HCT116 (cell line): ENCODE results near the gene RAD51C. TPM values are rescaled to one million over a fixed set of nuclear protein-coding genes. Genes with fewer than 3 reads are reported as not detected.
"Not testable (repeated sequence)": the region's sequence is repeated elsewhere in the genome, so short reads cannot be mapped to it uniquely, and the experiment has no call there.

Experiments
- ATAC-seq: fragments of 200-7000 bp; cut with Tn5 transposase; 2 replicates; pipeline ENCODE4 v1.9.1; 2020; ENCODE audit warnings: mild to moderate bottlenecking, moderate library complexity
- BruUV-seq: library from RNA; stranded (reverse); fragments of 400-500 nt; replicated peaks from 2 replicates; lab custom pipeline; 2021; lab: Mats Ljungman, UMichigan
- CTCF ChIA-PET: fragments of 300-600 bp; sonication (Branson Sonifier 250); formaldehyde crosslinking; loops from one replicate; lab custom pipeline; 2021; ENCODE audit warnings: antibody characterized with exemption; lab: Charles Lee
- POLR2A ChIA-PET: fragments of 300-600, 350-600 bp; sonication (Branson Sonifier 250); formaldehyde crosslinking; loops from one replicate; lab custom pipeline; 2021; ENCODE audit warnings: antibody characterized with exemption; lab: Charles Lee
- RAD21 ChIA-PET, 2 experiments: fragments of 300-600 bp; sonication (Branson Sonifier 250); formaldehyde crosslinking; loops; one replicate each; lab custom pipeline; 2023; ENCODE audit warnings: low total read pairs in 2 of 2; ENCODE audit not compliant: uncharacterized antibody in 2 of 2, unreplicated experiment in 2 of 2, low non-redundant PET in 1 of 2; lab: Charles Lee
- DNase-seq: peaks from one replicate; pipeline ENCODE4 v3.0.0-alpha.2; 2010; ENCODE audit warnings: low read depth, low spot score
- H2AFZ ChIP-seq: fragments of 200-600 bp; shearing (Covaris generic), sonication (generic); 2 replicates; pipeline ENCODE4 v1.6.1; 2017; ENCODE audit warnings: low read depth, mixed run types, mixed read lengths, antibody characterized with exemption, low read length; ENCODE audit not compliant: poor library complexity, severe bottlenecking
- H3K27ac ChIP-seq: 2 replicates; pipeline ENCODE4 v1.5.1; 2012; ENCODE audit warnings: low read depth, low read length
- H3K27me3 ChIP-seq: fragments of 200-600 bp; sonication (generic); 2 replicates; pipeline ENCODE4 v1.6.1; 2016; ENCODE audit warnings: mixed run types, low read length, mixed read lengths; ENCODE audit not compliant: insufficient read depth
- H3K36me3 ChIP-seq, 2 experiments: fragments of 200-500 bp in 1 of 2; fragments of 200-600 bp in 1 of 2; sonication (Bioruptor generic) in 1 of 2; sonication (generic) in 1 of 2; 2 replicates each; pipeline versions ENCODE4 v1.5.1 to v1.6.1; 2014 to 2016; ENCODE audit warnings: low read length in 2 of 2, inconsistent platforms in 1 of 2, mixed read lengths in 1 of 2, mixed run types in 1 of 2; ENCODE audit not compliant: insufficient read depth in 2 of 2, control insufficient read depth in 1 of 2
- H3K4me1 ChIP-seq, 2 experiments: fragments of 200-600 bp in 1 of 2; sonication (generic) in 1 of 2; 2 replicates each; pipeline versions ENCODE4 v1.5.1 to v1.6.1; 2012 to 2017; ENCODE audit warnings: low read length in 2 of 2, inconsistent platforms in 1 of 2, mild to moderate bottlenecking in 1 of 2, mixed read lengths in 1 of 2, mixed run types in 1 of 2, moderate library complexity in 1 of 2; ENCODE audit not compliant: insufficient read depth in 2 of 2, control insufficient read depth in 1 of 2
- H3K4me2 ChIP-seq: fragments of 200-600 bp; sonication (generic); 2 replicates; pipeline ENCODE4 v1.6.1; 2017; ENCODE audit warnings: mixed run types, low read length, mixed read lengths
- H3K4me3 ChIP-seq, 2 experiments: fragments of 200-600 bp in 1 of 2; sonication (generic) in 1 of 2; replicated peaks in 1 of 2; 2 replicates each; pipeline ENCODE4 v1.5.1; 2011 to 2016; ENCODE audit warnings: low read length in 2 of 2, control low read depth in 1 of 2, low read depth in 1 of 2, mild to moderate bottlenecking in 1 of 2, mixed read lengths in 1 of 2, mixed run types in 1 of 2
- H3K79me2 ChIP-seq: fragments of 200-600 bp; sonication (generic); 2 replicates; pipeline ENCODE4 v1.6.1; 2017; ENCODE audit warnings: mild to moderate bottlenecking, mixed run types, low read length, moderate library complexity, mixed read lengths; ENCODE audit not compliant: insufficient read depth
- H3K9ac ChIP-seq: fragments of 200-600 bp; sonication (generic); 2 replicates; pipeline ENCODE4 v1.6.1; 2016; ENCODE audit warnings: low read length, mixed read lengths
- H3K9me2 ChIP-seq: fragments of 200-600 bp; sonication (generic), shearing (Covaris generic); 2 replicates; pipeline ENCODE4 v1.6.1; 2017; ENCODE audit warnings: mixed run types, mild to moderate bottlenecking, moderate library complexity; ENCODE audit not compliant: insufficient read depth
- H3K9me3 ChIP-seq, 2 experiments: fragments of 200-500 bp in 1 of 2; fragments of 200-600 bp in 1 of 2; sonication (Bioruptor generic) in 1 of 2; sonication (generic) in 1 of 2; 2 replicates each; pipeline ENCODE4 v1.6.1; 2014 to 2017; ENCODE audit warnings: low read length in 2 of 2, mixed read lengths in 2 of 2, inconsistent platforms in 1 of 2, low read depth in 1 of 2, mild to moderate bottlenecking in 1 of 2, mixed run types in 1 of 2, moderate library complexity in 1 of 2; ENCODE audit not compliant: control insufficient read depth in 1 of 2, insufficient read depth in 1 of 2
- H4K20me1 ChIP-seq: fragments of 200-600 bp; sonication (generic), shearing (Covaris generic); 2 replicates; pipeline ENCODE4 v1.6.1; 2017; ENCODE audit warnings: mixed run types, mild to moderate bottlenecking, moderate library complexity; ENCODE audit not compliant: insufficient read depth
- CEBPB ChIP-seq: IDR thresholded peaks from 2 replicates; pipeline ENCODE4 v1.6.1; 2012; ENCODE audit warnings: low read depth
- EGR1 ChIP-seq: IDR thresholded peaks from 2 replicates; pipeline ENCODE4 v1.6.1; 2012; ENCODE audit warnings: low read depth
- EZH2 ChIP-seq: fragments of 200-600 bp; sonication (generic); IDR thresholded peaks from 2 replicates; pipeline ENCODE4 v1.6.1; 2017; ENCODE audit warnings: antibody characterized with exemption, mixed run types
- EZH2phosphoT487 ChIP-seq: fragments of 200-600 bp; IDR thresholded peaks from 2 replicates; pipeline ENCODE4 v1.6.1; 2018; ENCODE audit warnings: antibody characterized with exemption, borderline replicate concordance
- FOSL1 ChIP-seq: IDR thresholded peaks from 2 replicates; pipeline ENCODE4 v1.6.1; 2012; ENCODE audit warnings: low read depth
- JUND ChIP-seq: IDR thresholded peaks from 2 replicates; pipeline ENCODE4 v1.6.1; 2012
- MAX ChIP-seq: IDR thresholded peaks from 2 replicates; pipeline ENCODE4 v1.6.1; 2012
- POLR2A ChIP-seq: IDR thresholded peaks from 2 replicates; pipeline ENCODE4 v1.7.0; 2011; ENCODE audit warnings: borderline replicate concordance; ENCODE audit not compliant: insufficient read depth, insufficient read length; ENCODE audit errors: extremely low read depth
- POLR2AphosphoS5 ChIP-seq: IDR thresholded peaks from 2 replicates; pipeline ENCODE4 v1.6.1; 2011; ENCODE audit warnings: mild to moderate bottlenecking, low read depth, low read length, moderate library complexity
- RAD21 ChIP-seq: IDR thresholded peaks from 2 replicates; pipeline ENCODE4 v1.6.1; 2012; ENCODE audit warnings: low read depth, mild to moderate bottlenecking
- SIN3A ChIP-seq: IDR thresholded peaks from 2 replicates; pipeline ENCODE4 v1.6.1; 2012; ENCODE audit warnings: low read depth
- SRF ChIP-seq: IDR thresholded peaks from 2 replicates; pipeline ENCODE4 v1.6.1; 2012; ENCODE audit warnings: low read depth
- TCF7L2 ChIP-seq: IDR thresholded peaks from 2 replicates; pipeline ENCODE4 v1.7.0; 2011; ENCODE audit warnings: borderline replicate concordance, inconsistent platforms; ENCODE audit not compliant: insufficient read depth, insufficient read length; ENCODE audit errors: extremely low read depth
- ZBTB33 ChIP-seq: IDR thresholded peaks from 2 replicates; pipeline ENCODE4 v1.6.1; 2011; ENCODE audit warnings: mild to moderate bottlenecking, low read length, moderate library complexity; ENCODE audit not compliant: insufficient replicate concordance; ENCODE audit errors: extremely low read depth
- ZFX ChIP-seq: fragments of 450-650 bp; IDR thresholded peaks from 2 replicates; pipeline ENCODE4 v1.6.1; 2017
- intact Hi-C: fragments of 100-400 bp; cut with micrococcal nuclease; formaldehyde crosslinking; loops from 2 replicates; pipeline ENCODE4 v1.10.0; 2022
- total RNA-seq: library from RNA; stranded (reverse); gene quantifications from one replicate; pipeline ENCODE4 v1.2.1, GENCODE V29; 2021; ENCODE audit not compliant: unreplicated experiment
- TF ChIP-seq, protein P1 (sequence below), 3 experiments: fragments of 200-600 bp in 1 of 3; sonication (generic) in 1 of 3; IDR thresholded peaks in 2 of 3; conservative IDR thresholded peaks in 1 of 3; 2 replicates each; pipeline ENCODE4 v1.5.1; 2012 to 2017; ENCODE audit warnings: low read depth in 2 of 3, low read length in 2 of 3, antibody characterized with exemption in 1 of 3, borderline replicate concordance in 1 of 3, control low read depth in 1 of 3, mild to moderate bottlenecking in 1 of 3, mixed read lengths in 1 of 3, mixed run types in 1 of 3, moderate library complexity in 1 of 3; ENCODE audit not compliant: insufficient read depth in 1 of 3
- TF ChIP-seq, protein P2 (sequence below): IDR thresholded peaks from 2 replicates; pipeline ENCODE4 v1.6.1; 2012

The RAD51C gene
- total RNA-seq, 1 experiment from 2014 or later, result 94.9 TPM

DNA sequence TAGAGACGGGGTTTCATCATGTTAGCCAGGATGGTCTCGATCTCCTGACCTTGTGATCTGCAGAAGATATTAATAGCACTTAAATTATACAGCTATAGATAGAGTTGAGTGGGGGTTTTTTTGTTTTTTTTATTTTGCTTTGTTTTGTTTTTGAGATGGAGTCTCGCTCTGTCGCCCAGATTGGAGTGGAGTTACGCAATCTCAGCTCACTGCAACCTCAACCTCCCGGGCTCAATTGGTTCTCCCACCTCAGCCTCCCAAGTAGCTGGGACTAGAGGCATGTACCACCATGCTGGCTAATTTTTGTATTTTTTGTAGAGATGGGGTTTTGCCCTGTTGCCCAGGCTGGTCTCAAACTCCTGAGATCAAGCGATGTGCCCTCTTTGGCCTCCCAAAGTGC is 2.4 kb upstream of the RAD51C start:
- H3K27me3 ChIP-seq, H3K36me3 ChIP-seq, H3K27ac ChIP-seq, intact Hi-C loops, H3K4me2 ChIP-seq, H3K9me2 ChIP-seq, DNase-seq, H3K9me3 ChIP-seq, BruUV-seq, H2AFZ ChIP-seq, H4K20me1 ChIP-seq, H3K4me3 ChIP-seq, H3K9ac ChIP-seq, RAD21 ChIA-PET, CTCF ChIA-PET, ATAC-seq: not testable (repeated sequence)
- H3K79me2 ChIP-seq, result peaks cover 26% of the 10 kb centered on the region
- peaks cover 13 to 18% of the 10 kb centered on the region in 2 experiments; a peak in 3 of 4 replicates for H3K4me1 ChIP-seq
- POLR2A ChIA-PET, result interaction anchor here (1.7 to 5.7 kb wide), 2 partner anchors 31 to 59 kb away, joined by 3 to 49 read pairs; no protein-coding TSS in a partner anchor

DNA sequence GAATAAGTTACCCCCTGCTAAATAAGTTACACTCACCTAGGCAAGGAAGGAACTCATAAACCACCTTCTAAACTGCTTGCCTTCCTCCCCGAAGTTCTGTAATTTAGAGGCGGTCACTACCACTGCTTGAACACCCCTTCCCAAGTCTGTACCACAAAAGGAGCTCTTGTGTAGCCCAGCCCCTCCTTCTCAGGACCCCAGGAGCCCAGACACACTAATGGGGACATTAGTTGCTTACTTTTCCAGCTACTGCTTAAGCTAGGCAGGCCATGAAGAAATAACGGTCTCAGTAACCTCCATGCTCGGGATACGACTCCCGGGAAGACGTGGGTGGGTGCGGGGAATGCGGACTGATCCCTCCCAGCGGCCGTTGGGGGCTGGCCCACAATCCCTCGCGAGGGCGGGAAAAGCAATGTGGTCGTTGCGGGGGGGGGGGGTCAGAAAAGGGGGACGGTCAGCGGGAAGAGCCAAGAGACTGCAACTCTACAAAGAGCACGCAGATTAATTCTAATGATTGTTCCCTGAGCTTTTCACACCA is 632 bp upstream of the RAD51C start, which contains the start of gene TEX14:
Gene TEX14 (minus strand): TSS at position 345 of the 538 bp plus-strand sequence. CDS start 40,044 bp downstream, outside the sequence.
- peak within 1 kb of the TSS; percentile 32 for H2AFZ ChIP-seq
- CTCF ChIA-PET, result interaction anchor here (0.5 to 0.6 kb wide), 2 partner anchors 30 to 173 kb away, joined by 3 to 5 read pairs; no protein-coding TSS in a partner anchor
- TF ChIP-seq POLR2AphosphoS5 (no peak), MAX (no peak), ZBTB33 (no peak), CEBPB (no peak), RAD21 (no peak), JUND (no peak), FOSL1 (no peak), SIN3A (no peak), POLR2A (no peak), TCF7L2 (no peak), SRF (no peak), EGR1 (no peak), EZH2phosphoT487 (no peak), EZH2 (no peak), ZFX (no peak)
- TF ChIP-seq, protein P1, sequence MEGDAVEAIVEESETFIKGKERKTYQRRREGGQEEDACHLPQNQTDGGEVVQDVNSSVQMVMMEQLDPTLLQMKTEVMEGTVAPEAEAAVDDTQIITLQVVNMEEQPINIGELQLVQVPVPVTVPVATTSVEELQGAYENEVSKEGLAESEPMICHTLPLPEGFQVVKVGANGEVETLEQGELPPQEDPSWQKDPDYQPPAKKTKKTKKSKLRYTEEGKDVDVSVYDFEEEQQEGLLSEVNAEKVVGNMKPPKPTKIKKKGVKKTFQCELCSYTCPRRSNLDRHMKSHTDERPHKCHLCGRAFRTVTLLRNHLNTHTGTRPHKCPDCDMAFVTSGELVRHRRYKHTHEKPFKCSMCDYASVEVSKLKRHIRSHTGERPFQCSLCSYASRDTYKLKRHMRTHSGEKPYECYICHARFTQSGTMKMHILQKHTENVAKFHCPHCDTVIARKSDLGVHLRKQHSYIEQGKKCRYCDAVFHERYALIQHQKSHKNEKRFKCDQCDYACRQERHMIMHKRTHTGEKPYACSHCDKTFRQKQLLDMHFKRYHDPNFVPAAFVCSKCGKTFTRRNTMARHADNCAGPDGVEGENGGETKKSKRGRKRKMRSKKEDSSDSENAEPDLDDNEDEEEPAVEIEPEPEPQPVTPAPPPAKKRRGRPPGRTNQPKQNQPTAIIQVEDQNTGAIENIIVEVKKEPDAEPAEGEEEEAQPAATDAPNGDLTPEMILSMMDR (IDR thresholded peaks at IDR 0.05 in 2 of 3, conservative IDR thresholded peaks at IDR 0.05 in 1 of 3; ENCODE audit: borderline replicate concordance in 1 of 3, insufficient read depth in 1 of 3, low read depth in 2 of 3, low read length in 2 of 3), result no peak
- TF ChIP-seq, protein P2, sequence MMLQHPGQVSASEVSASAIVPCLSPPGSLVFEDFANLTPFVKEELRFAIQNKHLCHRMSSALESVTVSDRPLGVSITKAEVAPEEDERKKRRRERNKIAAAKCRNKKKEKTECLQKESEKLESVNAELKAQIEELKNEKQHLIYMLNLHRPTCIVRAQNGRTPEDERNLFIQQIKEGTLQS, result no peak

More for the DNA sequence above, 632 bp upstream of the RAD51C start, which contains the start of gene TEX14:
- RAD21 ChIA-PET, result no interaction called here
- no TSS peak for BruUV-seq
- no peaks in the 10 kb centered on the region for H4K20me1 ChIP-seq
- peak within 1 kb of the TSS; percentile 59 to 77 for H3K4me3 ChIP-seq
- H3K4me2 ChIP-seq, result peak within 1 kb of the TSS; percentile 88
- peaks cover 39% of the 10 kb centered on the region for H3K79me2 ChIP-seq
- ATAC-seq (peak; percentile 4), DNase-seq (no peak)
- H3K36me3 ChIP-seq, result peaks cover 6 to 11% of the 10 kb centered on the region in 2 experiments; a peak in 3 of 4 replicates
- peaks cover 13 to 18% of the 10 kb centered on the region in 2 experiments; a peak in 3 of 4 replicates for H3K4me1 ChIP-seq
- no peaks in the 10 kb centered on the region for H3K27me3 ChIP-seq
- no peaks in the 10 kb centered on the region for H3K9me3 ChIP-seq
- H3K9me2 ChIP-seq, result no peaks in the 10 kb centered on the region
- POLR2A ChIA-PET, result interaction anchor here (1.0 to 5.7 kb wide), 4 partner anchors 8 to 60 kb away, joined by 5 to 49 read pairs (median 14); no protein-coding TSS in a partner anchor
- H3K9ac ChIP-seq, result peak within 1 kb of the TSS; percentile 89
- intact Hi-C loops, result loop anchor here (1.0 to 2.0 kb wide), 2 partner anchors 105 to 173 kb away; no protein-coding TSS in a partner anchor
- H3K27ac ChIP-seq, result peak within 1 kb of the TSS; percentile 69
